Mesenchymal stem cell (in vitro differentiated cells and primary cell): ENCODE data around the gene PRTN3. TPM values are rescaled to one million over a fixed set of nuclear protein-coding genes. Genes with fewer than 3 reads are reported as not detected.

Experiments
- small RNA-seq: library from polyadenylated mRNA; stranded (forward); fragments of <200 nt; extraction: miRNeasy Mini kit (QIAGEN cat#:217004); gene quantifications from one replicate; pipeline ENCODE3, GENCODE V24; 2013; ENCODE audit warnings: low read depth

PRTN3 gene

Small RNA genes within 50 kb of the gene (small RNA-seq; reads per million reads assigned to genes)
- gene MIR3187 (not detected), gene RNU6-9 (not detected)
